HTERT RPE-1 (cell line): ENCODE measurements around the gene CMPK2.
"Not testable (repeated sequence)": the region's sequence is repeated elsewhere in the genome, so short reads cannot be mapped to it uniquely, and the experiment has no call there.

Source experiments
- in situ Hi-C: fragments of 300-500 bp; cut with MboI; formaldehyde crosslinking; loops from 4 replicates; pipeline ENCODE4 v1.14.3; 2020; ENCODE audit warnings: low sequenced_read_pairs

CMPK2 gene

DNA sequence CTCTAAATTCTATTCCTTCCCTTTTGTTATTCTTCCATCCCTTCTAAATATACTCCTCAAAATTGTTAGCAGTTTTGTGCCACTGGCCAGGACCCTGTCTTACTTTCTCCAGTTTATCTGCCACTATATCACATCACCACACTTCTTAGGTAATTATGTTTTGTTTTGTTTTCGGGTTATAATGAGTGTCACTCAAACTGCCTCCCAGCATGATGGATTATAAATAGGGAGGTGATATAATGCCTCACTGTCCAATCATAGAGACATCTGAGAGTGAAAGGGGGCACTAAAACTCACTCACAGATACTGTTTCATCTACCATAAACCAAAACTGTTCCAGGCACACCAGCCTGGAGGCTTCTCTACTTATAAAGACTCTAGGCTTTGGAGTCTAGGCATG lies 15.3 kb upstream of the CMPK2 start:
- in situ Hi-C loops: no loop called here

DNA sequence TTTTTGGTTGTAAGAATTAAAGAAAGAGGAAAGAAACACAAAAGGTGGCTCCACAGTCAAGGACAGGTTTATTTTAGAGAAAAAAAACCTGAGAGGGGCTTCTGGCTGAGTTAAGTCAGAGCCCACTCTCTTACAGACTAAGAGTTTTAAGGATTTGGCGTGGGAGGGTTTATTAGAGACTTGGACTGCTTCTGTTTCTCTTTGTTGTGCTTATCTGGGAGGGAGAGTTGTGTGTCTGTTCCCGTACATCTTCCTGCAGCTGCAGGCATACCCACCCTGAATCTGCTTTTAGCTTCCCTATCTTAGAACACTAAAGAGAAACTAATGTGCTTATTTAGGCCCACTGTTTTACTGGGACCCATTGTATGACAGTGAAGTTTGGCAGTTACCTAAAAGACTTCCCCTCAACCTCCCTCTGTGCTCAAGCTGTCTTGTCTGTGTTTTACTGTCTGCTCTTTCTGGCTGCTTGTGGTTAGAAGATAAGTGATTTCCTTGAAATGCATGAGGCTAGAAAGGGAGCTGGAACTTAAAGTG lies 14.6 kb upstream of the CMPK2 start:
- in situ Hi-C loops: no loop called here

DNA sequence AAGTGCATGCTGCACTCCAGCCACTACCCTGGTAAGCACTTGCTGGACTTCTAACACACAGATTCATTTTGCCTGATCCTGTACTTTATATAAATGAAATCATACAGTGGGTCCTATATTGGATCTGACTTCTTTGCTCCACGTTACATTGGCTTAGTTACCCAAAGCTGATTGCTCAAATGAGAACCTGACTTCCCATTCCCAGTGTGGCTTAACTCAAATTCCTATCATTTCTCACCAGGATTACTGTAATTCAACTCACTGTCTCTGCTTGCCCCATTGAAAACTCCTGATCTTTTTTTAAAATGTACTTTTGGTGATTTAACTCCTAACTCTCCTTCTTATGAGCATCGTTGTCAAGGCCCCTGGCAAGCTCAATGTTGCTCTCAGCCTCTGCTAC lies 13.3 kb upstream of the CMPK2 start:
- in situ Hi-C loops: no loop called here

GRCh38 chr2:6878549-6878948 lies 12.8 kb upstream of the CMPK2 start:
- in situ Hi-C loops: no loop called here

DNA sequence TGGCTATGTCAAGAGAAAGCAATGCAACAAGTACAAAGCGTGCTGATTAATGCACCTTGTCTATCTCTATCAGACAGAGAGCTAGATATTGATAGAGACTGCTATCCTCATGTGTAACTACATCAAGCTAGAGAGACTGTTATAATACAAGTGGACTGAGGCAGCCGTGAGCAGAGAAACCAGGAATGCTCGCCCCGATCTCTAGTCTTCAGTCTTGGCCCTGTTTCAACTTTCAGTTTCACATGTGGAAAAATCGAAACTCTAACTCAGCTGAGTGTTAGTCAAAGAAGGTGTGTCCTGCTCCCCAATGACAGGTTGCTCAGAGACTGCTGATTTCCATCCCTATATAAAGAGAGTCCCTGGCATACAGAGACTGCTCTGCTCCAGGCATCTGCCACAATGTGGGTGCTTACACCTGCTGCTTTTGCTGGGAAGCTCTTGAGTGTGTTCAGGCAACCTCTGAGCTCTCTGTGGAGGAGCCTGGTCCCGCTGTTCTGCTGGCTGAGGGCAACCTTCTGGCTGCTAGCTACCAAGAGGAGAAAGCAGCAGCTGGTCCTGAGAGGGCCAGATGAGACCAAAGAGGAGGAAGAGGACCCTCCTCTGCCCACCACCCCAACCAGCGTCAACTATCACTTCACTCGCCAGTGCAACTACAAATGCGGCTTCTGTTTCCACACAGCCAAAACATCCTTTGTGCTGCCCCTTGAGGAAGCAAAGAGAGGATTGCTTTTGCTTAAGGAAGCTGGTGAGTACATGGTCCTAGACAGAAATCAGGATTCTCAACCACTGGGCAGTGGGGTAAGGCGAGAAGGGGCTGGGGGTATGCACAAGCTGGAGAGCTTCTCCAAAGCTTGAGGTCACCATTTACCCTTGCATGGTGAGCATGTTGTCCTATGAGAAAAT lies 11.9 kb upstream of the CMPK2 start, which contains the start of gene RSAD2:
RSAD2 (plus strand) TSS at position 376 of the 903 bp plus-strand sequence; CDS start at position 400, 24 bp downstream.
- in situ Hi-C loops: no loop called here

DNA sequence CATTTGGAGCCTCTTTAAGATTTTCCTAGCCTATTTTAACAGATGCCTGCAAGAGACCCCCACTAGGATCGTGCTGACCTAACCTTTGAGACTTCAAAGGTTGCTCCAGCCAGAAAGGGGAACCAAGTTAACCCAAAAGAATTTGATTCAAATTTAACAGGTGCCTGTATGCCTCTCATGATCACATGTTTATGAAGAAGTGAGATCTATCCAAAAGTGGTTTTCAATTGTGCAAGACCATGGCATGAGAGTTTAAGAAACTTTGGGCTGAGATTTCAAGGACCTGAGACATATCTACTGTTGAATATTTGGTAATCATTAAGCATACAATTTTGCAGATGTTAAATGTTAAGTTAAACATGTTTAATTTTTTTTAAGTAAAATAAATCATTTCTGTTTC lies 10.6 kb upstream of the CMPK2 start:
- in situ Hi-C loops: no loop called here

DNA sequence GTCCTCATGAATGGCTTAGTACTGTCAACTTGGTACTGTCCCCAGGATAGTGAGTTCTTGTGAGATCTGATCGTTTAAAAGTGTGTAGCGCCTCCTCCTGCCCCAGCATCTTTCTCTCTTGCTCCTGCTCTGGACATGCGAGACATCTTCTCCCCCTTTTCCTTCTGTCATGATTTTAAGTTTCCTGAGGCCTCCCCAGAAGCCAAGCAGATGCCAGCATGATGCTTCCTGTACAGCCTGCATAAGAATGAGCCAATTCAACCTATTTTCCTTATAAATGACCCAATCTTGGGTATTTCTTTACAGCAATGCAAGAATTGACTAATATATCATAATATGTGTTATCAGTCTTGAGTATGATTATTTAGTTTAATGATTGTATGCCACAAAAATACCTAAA lies 8.3 kb upstream of the CMPK2 start:
- in situ Hi-C loops: no loop called here

- in situ Hi-C loops: no loop called here
Observed at GRCh38 chr2:6872394-6872793, 6.7 kb upstream of the CMPK2 start.

DNA sequence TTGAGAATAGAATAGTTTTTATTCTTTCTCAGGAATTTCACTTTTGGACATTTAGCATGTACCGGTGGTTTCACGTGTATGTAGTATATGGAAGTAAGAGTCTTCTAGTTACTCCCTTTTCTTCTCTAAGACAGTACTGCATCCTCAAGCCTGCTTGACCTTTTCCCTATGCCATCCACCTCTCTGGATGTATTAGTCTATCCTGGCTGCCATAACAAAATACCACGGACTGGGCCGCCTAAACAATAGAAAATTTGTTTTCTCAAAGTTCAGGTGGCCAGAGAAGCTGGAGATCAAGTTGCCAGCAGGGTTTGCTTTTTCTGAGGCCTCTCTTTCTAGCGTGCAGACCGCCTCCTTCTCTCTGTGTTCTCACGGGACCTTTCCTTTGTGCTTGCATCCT lies 1.3 kb upstream of the CMPK2 start:
- in situ Hi-C loops: no loop called here

GRCh38 chr2:6866275-6866671 lies 566 bp upstream of the CMPK2 start:
- in situ Hi-C loops: no loop called here

DNA sequence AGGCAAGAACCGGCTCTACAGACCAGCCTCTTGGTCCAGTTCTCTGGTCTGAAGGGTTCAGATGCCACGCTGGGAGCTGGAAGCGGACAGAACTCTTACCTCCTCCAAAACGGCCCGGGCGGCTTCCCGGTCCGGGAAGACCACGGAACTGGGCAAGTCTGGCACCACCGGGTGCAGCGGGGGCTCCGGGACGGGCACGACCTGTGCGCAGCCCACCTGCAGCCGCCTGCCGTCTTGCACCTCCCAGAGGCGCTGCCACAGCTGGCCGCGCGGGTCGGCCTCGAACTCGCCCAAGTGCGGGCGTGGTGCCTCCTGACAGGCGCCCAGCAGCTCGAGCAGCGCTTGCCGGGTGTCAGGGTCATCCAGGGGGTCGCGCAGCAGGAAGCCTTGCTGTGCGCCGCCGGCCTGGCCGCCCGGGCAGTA lies 773 bp downstream of the CMPK2 start:
- in situ Hi-C loops: no loop called here

GRCh38 chr2:6864231-6864754 lies 1.4 kb downstream of the CMPK2 start:
- in situ Hi-C loops: no loop called here

GRCh38 chr2:6863792-6864191 lies 1.9 kb downstream of the CMPK2 start:
- in situ Hi-C loops: no loop called here

- in situ Hi-C loops: no loop called here
Observed at GRCh38 chr2:6860296-6860695, 5.4 kb downstream of the CMPK2 start.

DNA sequence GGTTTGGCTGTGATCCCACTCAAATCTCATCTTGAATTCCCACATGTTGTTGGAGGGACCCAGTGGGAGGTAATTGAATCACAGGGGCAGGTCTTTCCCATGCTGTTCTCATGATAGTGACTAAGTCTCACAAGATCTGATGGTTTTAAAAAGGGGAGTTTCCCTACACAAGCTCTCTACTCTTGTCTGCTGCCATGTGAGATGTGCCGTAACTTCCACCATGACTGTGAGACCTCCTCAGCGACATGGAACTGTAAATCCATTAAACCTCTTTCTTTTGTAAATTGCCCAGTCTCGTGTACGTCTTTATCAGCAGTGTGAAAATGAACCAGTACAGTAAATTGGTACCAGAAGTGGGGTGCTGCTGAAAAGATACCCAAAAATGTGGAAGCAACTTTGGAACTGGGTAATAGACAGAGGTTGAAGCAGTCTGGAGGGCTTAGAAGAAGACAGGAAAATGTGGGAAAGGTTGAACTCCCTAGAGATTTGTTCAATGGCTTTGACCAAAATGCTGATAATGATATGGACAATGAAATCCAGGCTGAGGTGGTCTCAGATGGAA lies 7.2 kb downstream of the CMPK2 start:
- in situ Hi-C loops: not testable (repeated sequence)

- in situ Hi-C loops: no loop called here
Observed at GRCh38 chr2:6856548-6856920, 9.2 kb downstream of the CMPK2 start.

DNA sequence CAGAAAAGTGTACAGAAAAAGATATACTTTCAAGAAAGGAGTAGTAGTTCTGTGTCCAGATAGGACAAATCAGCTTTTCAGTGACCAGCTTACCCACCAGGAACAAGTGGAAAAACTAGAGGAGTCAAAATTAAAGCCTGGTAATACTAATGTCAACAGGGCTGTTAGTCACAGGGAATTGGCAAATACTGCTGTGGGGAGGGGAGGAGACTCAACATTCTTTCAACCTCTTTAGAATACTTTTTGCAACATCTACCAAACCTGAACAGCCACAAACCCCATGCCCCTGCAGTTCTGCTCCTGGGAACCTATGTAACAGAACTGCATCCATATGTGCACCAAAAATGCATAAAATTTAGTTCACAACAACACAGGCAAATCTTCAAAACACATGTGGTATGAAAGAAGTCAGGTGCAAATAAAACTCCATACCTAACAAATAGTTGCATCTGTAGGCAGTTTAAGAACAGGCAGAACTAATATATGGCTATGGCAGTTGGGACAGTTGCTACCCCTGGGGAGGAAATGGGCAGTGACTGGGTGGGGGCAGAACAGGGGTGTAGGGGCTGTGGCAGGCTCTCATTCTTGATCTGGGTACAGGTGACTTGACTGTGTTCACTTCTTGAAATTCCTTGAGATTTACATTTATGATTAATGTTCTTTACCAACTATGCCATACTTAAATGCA lies 9.7 kb downstream of the CMPK2 start:
- in situ Hi-C loops: no loop called here

DNA sequence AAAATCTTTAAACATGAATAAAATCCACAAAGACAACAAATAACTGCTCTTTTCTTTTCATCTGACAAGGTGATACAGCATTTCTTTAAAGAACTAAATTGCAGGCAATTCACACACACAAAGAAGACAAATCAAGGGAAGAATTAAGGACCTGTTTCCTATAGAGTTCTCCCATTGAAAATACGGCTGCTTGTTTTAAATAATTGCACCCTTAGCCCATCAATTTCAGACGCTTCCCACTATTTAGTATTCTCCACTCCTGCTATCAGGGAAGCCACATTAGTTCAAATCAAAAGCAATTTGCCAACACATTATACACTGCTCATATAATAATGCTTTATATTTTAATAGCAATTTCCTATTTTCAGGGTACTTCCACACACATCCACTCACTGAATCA lies 11.3 kb downstream of the CMPK2 start:
- in situ Hi-C loops: no loop called here

DNA sequence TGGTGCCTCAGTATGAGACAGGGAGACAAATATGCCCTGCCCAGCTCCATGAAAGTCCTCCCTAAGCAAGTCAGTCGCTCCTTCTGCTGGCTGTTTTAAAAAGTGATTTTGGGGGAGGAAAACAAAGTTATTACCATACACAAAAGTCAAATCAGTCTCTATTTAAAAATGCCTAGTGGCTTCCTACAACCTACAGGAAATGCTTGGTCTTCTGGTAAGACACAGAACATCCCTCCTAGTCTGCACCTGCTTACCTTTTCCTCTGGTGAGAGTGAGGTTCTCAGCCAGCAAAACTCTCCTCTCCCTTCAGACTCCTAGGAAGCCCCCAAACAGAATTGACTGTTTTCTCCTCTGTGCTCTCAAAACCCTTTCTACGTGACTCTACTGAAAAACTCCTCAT lies 13.5 kb downstream of the CMPK2 start:
- in situ Hi-C loops: no loop called here

DNA sequence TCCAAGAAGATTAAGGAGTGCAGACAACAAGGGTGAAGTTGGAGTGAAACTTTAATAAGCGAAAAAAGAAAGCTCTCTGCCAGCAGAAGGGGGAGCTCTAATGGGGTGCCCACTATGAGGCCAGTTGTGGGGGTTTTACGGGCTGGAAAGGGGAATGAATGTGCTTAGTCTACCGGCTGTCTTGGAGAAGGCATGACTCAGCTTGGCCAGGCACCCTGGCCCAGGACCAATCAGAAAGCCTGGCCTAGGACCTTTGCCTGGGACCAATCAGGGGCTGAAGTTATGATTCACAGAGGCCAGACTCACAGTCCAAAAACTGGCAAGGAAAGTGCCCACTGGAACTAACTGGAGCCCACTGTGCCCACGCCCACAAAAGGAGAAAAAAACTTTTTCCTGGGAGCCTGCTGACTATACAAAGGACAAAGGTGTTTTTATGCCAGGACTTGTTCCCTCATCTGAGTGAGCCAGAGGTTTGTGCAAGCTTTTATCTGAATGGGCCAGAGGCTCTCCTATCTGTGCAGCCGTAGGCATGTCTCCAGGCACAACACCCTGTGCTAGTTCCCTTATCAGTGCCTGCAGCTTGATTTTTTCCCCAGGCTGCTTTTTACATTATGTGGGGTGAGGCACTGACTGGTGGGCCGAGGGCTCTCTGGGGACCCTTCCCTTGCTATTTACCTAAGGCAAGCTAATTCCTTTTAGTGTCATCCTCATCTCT lies 18.6 kb downstream of the CMPK2 start:
- in situ Hi-C loops: no loop called here

- in situ Hi-C loops: no loop called here
Observed at GRCh38 chr2:6846540-6846939, 19.2 kb downstream of the CMPK2 start.
